ENCODE measurements around the gene F2RL3. TPM values are rescaled to one million over a fixed set of nuclear protein-coding genes. Genes with fewer than 3 reads are reported as not detected.
A peak's percentile ranks its signal among the peaks of the same experiment; 100 is the strongest.

Gene F2RL3
- total and polyA plus RNA-seq, 2 of the 8 experiments (the other 6 are each of a cell fraction or from before 2014, with no cell fraction given) = not detected

- no peaks in the 10 kb centered on the region; a peak in 2 of 7 replicates for H3K4me1 ChIP-seq (replicated peaks in 1 of 4; ENCODE audit: control insufficient read depth in 3 of 4, insufficient read depth in 4 of 4, low read length in 3 of 4)
- H2BK15ac ChIP-seq (ENCODE audit: low read length) = no peak overlapping the region
- H3K79me2 ChIP-seq (ENCODE audit: control insufficient read depth in 1 of 2, insufficient read depth in 2 of 2, low read length in 2 of 2) = peaks cover 0 to 16% of the 10 kb centered on the region in 2 experiments; a peak in 2 of 4 replicates
- no peak overlapping the region for H3K23ac ChIP-seq (ENCODE audit: insufficient read length)
- no peak overlapping the region for H3K4ac ChIP-seq (replicated peaks; ENCODE audit: insufficient read length, low read depth, low read length)
- peaks cover 13% of the 10 kb centered on the region; the same call in 1 of the 2 replicates for H3K79me1 ChIP-seq (ENCODE audit: low read depth, low read length)
- H3K9ac ChIP-seq (replicated peaks in 1 of 4; ENCODE audit: extremely low read depth in 1 of 4, low read depth in 3 of 4, low read length in 3 of 4) = no peak overlapping the region
- FAIRE-seq (peak; percentile 95), DNase-seq (ENCODE audit: low read depth in 1 of 2, low spot score in 2 of 2) (no peak)
- H3K23me2 ChIP-seq (ENCODE audit: low read depth, low read length) = peaks cover 6% of the 10 kb centered on the region; the same call in 1 of the 2 replicates
- no peak overlapping the region for H4K5ac ChIP-seq (ENCODE audit: insufficient read length, low read depth, low read length)
- H3K27me3 ChIP-seq (replicated peaks in 1 of 4; ENCODE audit: control insufficient read depth in 3 of 4, extremely low read depth in 1 of 4, insufficient read depth in 3 of 4, low read length in 3 of 4) = no peaks in the 10 kb centered on the region
- H2BK20ac ChIP-seq (ENCODE audit: low read length) = no peak overlapping the region
- H3K4me2 ChIP-seq (ENCODE audit: insufficient read depth in 1 of 2, low read depth in 2 of 2, low read length in 2 of 2) = no peak overlapping the region
- ChIA-PET POLR2A (ENCODE audit: partially characterized antibody) (interaction anchor here (0.5 to 1.0 kb wide), 3 partner anchors 9 to 214 kb away, joined by 3 read pairs; partner anchors contain the start of gene SMIM7), CTCF (ENCODE audit: partially characterized antibody) (interaction anchor here (1.2 kb wide), 1 partner anchor 160 kb away, joined by 3 read pairs; no protein-coding TSS in a partner anchor)
- H3K18ac ChIP-seq (ENCODE audit: extremely low read depth, low read length) = no peak overlapping the region
- H2BK12ac ChIP-seq (ENCODE audit: low read depth, low read length) = peak overlapping the region; percentile 39; the same call in 1 of the 2 replicates
- no peak overlapping the region for H2AK5ac ChIP-seq (ENCODE audit: low read depth, low read length)
- no peak overlapping the region for H3K4me3 ChIP-seq (ENCODE audit: extremely low read depth in 1 of 4, insufficient read depth in 2 of 4, low read depth in 3 of 4, low read length in 4 of 4)
- 0 out of 2 replicates have a peak overlapping the region, but pooled peaks have one; percentile 40 for H3K27ac ChIP-seq (ENCODE audit: low read depth, low read length)
- no peak overlapping the region for H3K14ac ChIP-seq (ENCODE audit: insufficient read length)
- no peak overlapping the region for H4K8ac ChIP-seq (ENCODE audit: extremely low read depth, insufficient read depth, low read length)
- no peak overlapping the region for H2BK120ac ChIP-seq (replicated peaks; ENCODE audit: low read depth, low read length)
- 100% methylated on average over 1 of the region's 1 CpG; no CpG with 5 or more reads in 1 of the 2 experiments for WGBS, 2 experiments (ENCODE audit: extremely low coverage in 1 of 2, insufficient coverage in 1 of 2, insufficient read length in 1 of 2, insufficient replicate concordance in 2 of 2, low coverage in 1 of 2, low lambda C conversion rate in 2 of 2, missing lambda C conversion rate in 1 of 2)
- no peaks in the 10 kb centered on the region for H3K9me3 ChIP-seq (ENCODE audit: insufficient read depth in 2 of 2, low read depth in 1 of 2, low read length in 1 of 2)
- H4K91ac ChIP-seq (replicated peaks; ENCODE audit: insufficient read length, low read length) = no peak overlapping the region
- H3K56ac ChIP-seq (replicated peaks; ENCODE audit: insufficient read length, low read depth, low read length) = no peak overlapping the region
- H4K20me1 ChIP-seq (replicated peaks in 1 of 2; ENCODE audit: control insufficient read depth in 1 of 2, insufficient read depth in 2 of 2, low read length in 2 of 2) = peaks cover 0 to 11% of the 10 kb centered on the region in 2 experiments
- H2BK5ac ChIP-seq (ENCODE audit: low read depth, low read length) = no peak overlapping the region
- peaks cover 20 to 59% (median 48%) of the 10 kb centered on the region in 4 experiments for H3K36me3 ChIP-seq (ENCODE audit: control insufficient read depth in 2 of 4, insufficient read depth in 4 of 4, low read length in 3 of 4)
- no peak overlapping the region for H2AFZ ChIP-seq (ENCODE audit: low read length)
- TF ChIP-seq EZH2 (IDR thresholded peaks at IDR 0.05; ENCODE audit: low read depth, low read length, severe bottlenecking) = no peak
- no peak for TF ChIP-seq BRCA1 (IDR thresholded peaks at IDR 0.05; ENCODE audit: low read depth, low read length)
- no peak for TF ChIP-seq ATF2 (IDR thresholded peaks at IDR 0.05; ENCODE audit: low read length)
- no peak for TF ChIP-seq RNF2 (IDR thresholded peaks at IDR 0.05; ENCODE audit: borderline replicate concordance, low read depth, low read length, missing control alignments, poor library complexity, severe bottlenecking)
- TF ChIP-seq NANOG (IDR thresholded peaks at IDR 0.05; ENCODE audit: insufficient read depth, low read depth, low read length, poor library complexity, severe bottlenecking) = no peak
- no peak for TF ChIP-seq USF2 (IDR thresholded peaks at IDR 0.05; ENCODE audit: low read length)
- no peak for TF ChIP-seq TEAD4 (IDR thresholded peaks at IDR 0.05; ENCODE audit: low read depth, low read length)
Observed at GRCh38 chr19:16874250-16874977, 14.4 kb upstream of the F2RL3 start.

Measured in H1 (cell line).